VCaP (cell line): ENCODE measurements around the gene ARHGAP32.

Experiments used
- H3K27ac ChIP-seq: fragments of 450-650 bp; 2 replicates; pipeline ENCODE4 v1.5.1; 2017
- TF ChIP-seq, protein P1 (sequence below): fragments of 450-650 bp; conservative IDR thresholded peaks from 2 replicates; pipeline ENCODE4 v1.5.1; 2017; ENCODE audit warnings: mild to moderate bottlenecking, moderate library complexity

The ARHGAP32 gene

DNA sequence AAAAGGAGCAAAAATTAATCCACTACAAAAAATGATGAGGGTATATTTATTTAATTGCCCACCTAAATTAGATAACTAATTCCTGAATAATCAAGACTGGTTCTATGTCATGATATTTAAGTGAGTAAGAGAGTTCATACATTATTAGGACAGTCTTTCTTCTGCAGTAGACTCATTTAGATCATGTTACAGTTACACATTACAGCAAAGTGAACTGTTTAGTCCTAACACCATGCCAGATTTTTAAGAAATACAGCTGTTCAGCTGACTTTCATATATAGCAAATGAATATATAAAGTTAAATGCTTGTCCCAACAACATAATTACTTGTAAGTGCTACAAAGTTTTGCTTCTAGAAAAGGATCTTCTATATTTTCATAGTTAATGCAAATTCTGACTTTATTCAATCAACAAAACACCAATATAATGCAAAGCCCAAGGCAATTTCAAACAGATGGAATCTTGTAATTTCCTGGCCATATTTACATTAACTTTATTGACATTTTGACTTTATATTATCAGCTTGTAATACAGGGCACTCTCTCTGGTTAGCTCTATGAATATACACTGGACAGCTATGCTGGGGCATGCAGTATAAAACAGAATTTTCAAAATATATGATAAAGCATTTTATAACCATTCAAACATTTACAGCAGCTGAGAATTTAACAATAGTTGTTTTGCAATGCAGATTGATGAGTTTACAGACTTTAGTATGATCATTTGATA is 203.7 kb downstream of the ARHGAP32 start:
- TF ChIP-seq, protein P1, sequence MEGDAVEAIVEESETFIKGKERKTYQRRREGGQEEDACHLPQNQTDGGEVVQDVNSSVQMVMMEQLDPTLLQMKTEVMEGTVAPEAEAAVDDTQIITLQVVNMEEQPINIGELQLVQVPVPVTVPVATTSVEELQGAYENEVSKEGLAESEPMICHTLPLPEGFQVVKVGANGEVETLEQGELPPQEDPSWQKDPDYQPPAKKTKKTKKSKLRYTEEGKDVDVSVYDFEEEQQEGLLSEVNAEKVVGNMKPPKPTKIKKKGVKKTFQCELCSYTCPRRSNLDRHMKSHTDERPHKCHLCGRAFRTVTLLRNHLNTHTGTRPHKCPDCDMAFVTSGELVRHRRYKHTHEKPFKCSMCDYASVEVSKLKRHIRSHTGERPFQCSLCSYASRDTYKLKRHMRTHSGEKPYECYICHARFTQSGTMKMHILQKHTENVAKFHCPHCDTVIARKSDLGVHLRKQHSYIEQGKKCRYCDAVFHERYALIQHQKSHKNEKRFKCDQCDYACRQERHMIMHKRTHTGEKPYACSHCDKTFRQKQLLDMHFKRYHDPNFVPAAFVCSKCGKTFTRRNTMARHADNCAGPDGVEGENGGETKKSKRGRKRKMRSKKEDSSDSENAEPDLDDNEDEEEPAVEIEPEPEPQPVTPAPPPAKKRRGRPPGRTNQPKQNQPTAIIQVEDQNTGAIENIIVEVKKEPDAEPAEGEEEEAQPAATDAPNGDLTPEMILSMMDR, result no peak
- peak overlapping the region; percentile 37; the same call in 1 of the 2 replicates for H3K27ac ChIP-seq

GRCh38 chr11:128985880-128986279 is 206.2 kb downstream of the ARHGAP32 start:
- H3K27ac ChIP-seq, result no peak overlapping the region
- TF ChIP-seq, protein P1, result no peak

GRCh38 chr11:128983023-128983422 is 209.1 kb downstream of the ARHGAP32 start:
- TF ChIP-seq, protein P1, result no peak
- no peak overlapping the region for H3K27ac ChIP-seq

GRCh38 chr11:128981254-128981653 is 210.9 kb downstream of the ARHGAP32 start:
- H3K27ac ChIP-seq, result peak overlapping the region; percentile 7; the same call in 1 of the 2 replicates

DNA sequence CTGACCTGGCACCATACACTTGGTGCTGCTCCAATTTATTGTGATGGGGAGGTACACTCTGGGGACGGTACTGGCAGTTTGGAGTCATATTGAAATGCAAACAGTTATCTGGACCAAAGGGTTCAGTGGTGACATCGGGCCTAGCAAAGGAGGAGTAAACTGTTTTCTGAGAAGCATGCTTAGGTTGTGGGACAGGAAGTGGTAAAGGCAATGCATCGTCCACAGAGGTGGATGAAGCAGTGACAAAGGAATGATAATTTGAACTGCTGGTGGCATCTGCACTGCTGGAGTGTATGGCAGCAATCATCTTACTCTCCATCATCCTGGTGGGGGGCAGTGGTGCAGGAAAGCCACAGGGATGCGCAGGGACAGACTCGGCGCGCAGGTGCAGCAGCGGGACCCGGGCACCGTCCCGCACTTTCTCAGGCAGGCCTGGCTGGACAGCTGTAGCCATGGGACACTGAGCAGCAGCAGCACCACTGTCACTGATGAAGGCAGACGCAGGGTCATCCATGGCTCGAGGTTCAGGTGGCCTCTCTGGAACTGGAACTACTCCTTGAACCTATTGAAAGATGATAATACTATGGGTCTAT is 221.4 kb downstream of the ARHGAP32 start:
- no peak overlapping the region for H3K27ac ChIP-seq
- TF ChIP-seq, protein P1, result no peak

More at GRCh38 chr11:128981254-128981653, 210.9 kb downstream of the ARHGAP32 start:
- TF ChIP-seq, protein P1, result no peak

- no peak overlapping the region for H3K27ac ChIP-seq
- TF ChIP-seq, protein P1, result no peak
Measured at GRCh38 chr11:128968916-128969315, 223.2 kb downstream of the ARHGAP32 start.

DNA sequence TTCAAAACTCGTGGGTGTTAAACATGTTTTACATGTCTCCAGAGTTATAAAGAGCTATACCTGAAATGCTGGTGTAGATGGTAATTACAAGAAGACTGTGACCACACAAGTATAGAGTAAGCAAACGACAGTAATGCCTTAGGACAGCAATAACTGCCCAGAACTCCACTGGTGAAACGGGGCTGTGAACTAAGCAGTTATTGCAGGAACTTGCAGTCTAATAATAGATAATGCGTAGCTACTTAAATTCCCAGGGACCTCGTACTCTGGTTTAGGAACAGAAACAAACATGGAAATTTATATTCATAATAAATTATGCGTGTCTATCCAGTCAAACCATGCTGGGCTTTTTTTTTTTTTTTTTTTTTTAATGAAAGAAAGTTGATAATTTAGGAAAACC is 224.5 kb downstream of the ARHGAP32 start:
- H3K27ac ChIP-seq, result no peak overlapping the region
- TF ChIP-seq, protein P1, result no peak
